HG03571 (cell line): Measurements from ENCODE around the gene VKORC1.

ENCODE experiments used
- ATAC-seq: cut with Tn5 transposase; IDR thresholded peaks from one replicate; pipeline ENCODE4 v1.9.1; 2021; ENCODE audit not compliant: unreplicated experiment

VKORC1 gene

DNA sequence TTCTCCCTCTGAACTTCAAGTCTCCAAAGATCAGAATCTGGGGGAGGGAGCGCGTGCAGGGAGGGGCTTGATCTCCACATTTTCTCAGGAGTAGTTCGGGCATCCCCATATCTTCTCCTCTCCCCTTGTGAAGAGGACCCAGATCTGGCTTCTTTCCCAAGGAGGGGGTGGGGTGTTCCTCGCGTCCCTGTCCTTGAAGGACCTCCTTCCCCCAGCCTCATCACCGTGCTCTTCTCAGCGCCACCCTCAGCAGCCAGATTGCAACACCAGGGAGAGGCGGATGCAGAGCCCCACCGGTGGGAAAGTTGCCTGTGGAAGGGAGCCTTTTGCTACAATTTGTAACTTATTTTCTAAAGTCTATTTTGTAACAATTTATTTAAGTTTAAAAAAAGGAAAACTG is 11.5 kb downstream of the VKORC1 start:
- no peak for ATAC-seq

GRCh38 chr16:31082368-31083045 is 12.1 kb downstream of the VKORC1 start:
- ATAC-seq, result no peak

- no peak for ATAC-seq
Measured at GRCh38 chr16:31081428-31082351, 12.9 kb downstream of the VKORC1 start.

DNA sequence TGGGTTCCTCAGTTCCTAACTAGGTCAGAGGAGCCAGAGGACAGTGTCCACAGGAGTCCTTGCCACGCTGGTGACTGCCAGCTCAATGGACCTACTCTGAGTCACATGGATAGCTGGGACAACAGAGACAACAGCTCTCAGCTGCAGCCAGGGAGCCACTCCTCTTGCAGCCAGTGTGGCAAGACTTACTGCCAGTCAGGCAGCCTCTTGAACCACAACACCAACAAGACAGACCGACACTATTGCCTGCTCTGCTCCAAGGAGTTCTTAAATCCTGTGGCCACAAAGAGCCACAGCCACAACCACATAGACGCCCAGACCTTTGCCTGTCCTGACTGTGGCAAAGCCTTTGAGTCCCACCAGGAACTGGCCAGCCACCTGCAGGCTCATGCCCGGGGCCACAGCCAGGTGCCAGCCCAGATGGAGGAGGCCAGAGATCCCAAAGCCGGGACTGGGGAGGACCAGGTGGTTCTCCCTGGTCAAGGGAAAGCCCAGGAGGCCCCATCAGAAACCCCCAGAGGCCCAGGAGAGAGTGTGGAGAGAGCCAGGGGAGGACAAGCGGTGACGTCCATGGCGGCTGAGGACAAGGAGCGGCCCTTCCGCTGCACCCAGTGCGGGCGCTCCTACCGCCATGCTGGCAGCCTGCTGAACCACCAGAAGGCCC is 13.7 kb downstream of the VKORC1 start:
- ATAC-seq, result no peak

- no peak for ATAC-seq
Measured at GRCh38 chr16:31080035-31080629, 14.5 kb downstream of the VKORC1 start.

DNA sequence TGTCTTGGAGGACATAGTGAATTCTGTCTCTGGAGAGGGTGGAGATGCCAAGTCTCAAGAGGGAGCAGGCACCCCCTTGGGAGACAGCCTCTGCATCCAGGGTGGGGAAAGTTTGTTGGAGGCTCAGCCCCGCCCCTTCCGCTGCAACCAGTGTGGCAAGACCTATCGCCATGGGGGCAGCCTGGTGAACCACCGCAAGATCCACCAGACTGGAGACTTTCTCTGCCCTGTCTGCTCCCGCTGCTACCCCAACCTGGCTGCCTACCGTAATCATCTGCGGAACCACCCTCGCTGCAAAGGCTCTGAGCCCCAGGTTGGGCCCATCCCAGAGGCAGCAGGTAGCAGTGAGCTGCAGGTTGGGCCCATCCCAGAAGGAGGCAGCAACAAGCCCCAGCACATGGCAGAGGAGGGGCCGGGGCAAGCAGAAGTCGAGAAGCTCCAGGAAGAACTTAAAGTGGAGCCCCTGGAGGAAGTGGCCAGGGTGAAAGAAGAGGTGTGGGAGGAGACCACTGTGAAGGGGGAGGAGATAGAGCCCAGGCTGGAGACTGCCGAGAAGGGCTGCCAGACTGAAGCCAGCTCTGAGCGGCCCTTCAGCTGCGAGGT is 15.2 kb downstream of the VKORC1 start:
- no peak for ATAC-seq

DNA sequence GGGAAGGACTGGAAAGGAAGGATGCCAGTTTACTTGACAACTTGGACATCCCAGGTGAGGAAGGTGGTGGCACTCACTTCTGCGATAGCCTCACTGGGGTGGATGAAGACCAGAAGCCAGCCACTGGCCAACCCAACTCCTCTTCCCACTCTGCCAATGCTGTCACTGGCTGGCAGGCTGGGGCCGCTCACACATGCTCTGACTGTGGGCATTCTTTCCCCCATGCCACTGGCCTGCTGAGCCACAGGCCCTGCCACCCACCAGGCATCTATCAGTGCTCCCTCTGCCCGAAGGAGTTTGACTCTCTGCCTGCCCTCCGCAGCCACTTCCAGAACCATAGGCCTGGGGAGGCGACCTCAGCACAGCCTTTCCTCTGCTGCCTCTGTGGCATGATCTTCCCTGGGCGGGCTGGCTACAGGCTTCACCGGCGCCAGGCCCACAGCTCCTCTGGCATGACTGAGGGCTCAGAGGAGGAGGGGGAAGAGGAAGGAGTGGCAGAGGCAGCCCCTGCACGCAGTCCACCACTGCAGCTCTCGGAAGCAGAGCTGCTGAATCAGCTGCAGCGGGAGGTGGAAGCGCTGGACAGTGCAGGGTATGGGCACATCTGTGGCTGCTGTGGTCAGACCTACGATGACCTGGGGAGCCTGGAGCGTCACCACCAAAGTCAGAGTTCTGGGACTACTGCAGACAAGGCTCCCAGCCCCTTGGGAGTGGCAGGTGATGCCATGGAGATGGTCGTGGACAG is 15.8 kb downstream of the VKORC1 start:
- no peak for ATAC-seq

DNA sequence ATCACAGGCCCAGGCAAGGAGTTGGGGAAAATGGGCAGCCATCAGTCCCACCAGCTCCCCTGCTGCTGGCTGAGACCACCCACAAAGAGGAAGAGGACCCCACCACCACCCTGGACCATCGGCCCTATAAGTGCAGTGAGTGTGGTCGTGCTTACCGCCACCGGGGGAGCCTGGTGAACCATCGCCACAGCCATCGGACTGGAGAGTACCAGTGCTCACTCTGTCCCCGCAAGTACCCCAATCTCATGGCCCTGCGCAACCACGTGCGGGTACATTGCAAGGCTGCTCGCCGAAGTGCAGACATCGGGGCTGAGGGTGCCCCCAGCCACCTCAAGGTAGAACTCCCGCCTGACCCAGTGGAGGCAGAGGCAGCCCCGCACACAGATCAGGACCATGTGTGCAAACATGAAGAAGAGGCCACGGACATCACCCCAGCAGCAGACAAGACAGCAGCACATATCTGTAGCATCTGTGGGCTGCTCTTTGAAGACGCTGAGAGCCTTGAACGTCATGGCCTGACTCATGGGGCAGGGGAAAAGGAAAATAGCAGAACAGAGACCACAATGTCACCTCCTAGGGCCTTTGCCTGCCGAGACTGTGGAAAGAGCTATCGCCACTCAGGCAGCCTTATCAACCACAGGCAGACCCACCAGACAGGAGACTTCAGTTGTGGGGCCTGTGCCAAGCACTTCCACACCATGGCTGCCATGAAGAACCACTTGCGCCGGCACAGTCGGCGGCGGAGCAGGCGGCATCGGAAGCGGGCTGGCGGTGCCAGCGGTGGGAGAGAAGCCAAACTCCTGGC is 16.8 kb downstream of the VKORC1 start:
- ATAC-seq, result no peak

DNA sequence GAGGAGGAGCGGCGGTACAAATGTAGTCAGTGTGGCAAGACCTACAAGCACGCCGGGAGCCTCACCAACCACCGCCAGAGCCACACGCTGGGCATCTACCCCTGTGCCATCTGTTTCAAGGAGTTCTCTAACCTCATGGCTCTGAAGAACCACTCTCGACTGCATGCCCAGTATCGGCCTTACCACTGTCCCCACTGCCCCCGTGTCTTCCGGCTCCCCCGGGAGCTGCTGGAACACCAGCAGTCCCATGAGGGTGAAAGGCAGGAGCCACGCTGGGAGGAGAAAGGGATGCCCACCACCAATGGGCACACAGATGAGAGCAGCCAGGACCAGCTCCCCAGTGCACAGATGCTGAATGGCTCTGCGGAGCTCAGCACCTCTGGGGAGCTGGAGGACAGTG is 17.6 kb downstream of the VKORC1 start:
- no peak for ATAC-seq

DNA sequence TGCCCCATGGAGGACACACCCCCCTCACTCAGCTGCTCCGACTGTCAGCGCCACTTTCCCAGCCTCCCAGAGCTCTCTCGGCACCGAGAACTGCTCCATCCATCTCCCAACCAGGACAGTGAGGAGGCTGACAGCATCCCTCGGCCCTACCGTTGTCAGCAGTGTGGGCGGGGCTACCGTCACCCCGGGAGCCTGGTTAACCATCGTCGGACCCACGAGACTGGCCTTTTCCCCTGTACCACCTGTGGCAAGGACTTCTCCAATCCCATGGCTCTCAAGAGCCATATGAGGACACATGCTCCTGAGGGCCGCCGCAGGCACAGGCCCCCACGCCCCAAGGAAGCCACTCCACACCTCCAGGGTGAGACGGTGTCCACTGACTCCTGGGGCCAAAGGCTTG is 18.3 kb downstream of the VKORC1 start:
- ATAC-seq, result no peak

GRCh38 chr16:31074814-31075183 is 19.8 kb downstream of the VKORC1 start:
- no peak for ATAC-seq

- peak; percentile 63 for ATAC-seq
Measured at GRCh38 chr16:31073970-31074813, 20.4 kb downstream of the VKORC1 start, which contains the start of the genes ZNF646 and ZNF668. ZNF646 (plus strand) TSS chr16:31074422; CDS start chr16:31076325, 1,903 bp downstream. ZNF668 (minus strand) TSS chr16:31074240; CDS start chr16:31064459, 9,781 bp downstream.

DNA sequence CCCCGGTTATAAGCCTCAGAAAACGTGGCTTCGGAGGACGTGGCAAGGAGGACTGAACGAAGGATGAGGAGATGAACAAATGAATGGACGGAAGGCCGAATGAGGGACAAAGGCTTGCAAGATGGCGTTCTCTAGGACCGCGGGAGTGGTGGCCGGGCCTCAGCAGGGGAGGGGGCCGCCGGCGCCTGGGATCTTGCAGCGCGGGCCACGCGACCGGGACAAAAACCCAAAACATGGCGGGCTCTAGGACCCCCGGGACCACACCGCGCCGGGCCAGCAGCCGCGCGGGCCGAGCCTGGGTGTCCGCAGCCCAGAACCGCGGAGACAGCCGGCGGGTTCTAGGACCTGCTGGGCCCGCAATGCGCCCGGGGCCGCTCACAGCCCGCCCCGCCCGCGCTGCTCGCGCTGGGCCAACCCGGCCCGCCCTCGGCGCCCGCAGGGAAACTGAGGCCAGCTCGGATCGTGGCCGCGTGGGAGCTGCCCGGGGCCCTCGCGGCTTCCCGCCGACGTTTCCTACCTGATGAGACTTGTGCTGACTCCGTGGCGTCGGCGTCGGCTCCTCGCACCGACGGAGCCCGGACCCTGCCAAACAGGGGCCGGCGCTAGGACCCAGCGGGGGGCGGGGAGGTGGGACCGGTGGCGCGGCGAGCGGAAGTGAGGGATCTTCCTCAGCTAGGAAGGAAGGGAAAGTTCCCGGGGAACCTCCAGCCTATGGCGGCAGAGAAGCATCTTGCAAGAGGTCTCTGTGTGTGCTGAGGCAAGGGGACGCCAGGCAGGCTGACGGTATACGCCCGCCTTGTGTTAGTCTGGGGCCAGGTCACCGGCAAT is 21.2 kb downstream of the VKORC1 start:
- ATAC-seq, result peak; percentile 47

- ATAC-seq, result no peak
Measured at GRCh38 chr16:31072540-31073141, 22.0 kb downstream of the VKORC1 start.

DNA sequence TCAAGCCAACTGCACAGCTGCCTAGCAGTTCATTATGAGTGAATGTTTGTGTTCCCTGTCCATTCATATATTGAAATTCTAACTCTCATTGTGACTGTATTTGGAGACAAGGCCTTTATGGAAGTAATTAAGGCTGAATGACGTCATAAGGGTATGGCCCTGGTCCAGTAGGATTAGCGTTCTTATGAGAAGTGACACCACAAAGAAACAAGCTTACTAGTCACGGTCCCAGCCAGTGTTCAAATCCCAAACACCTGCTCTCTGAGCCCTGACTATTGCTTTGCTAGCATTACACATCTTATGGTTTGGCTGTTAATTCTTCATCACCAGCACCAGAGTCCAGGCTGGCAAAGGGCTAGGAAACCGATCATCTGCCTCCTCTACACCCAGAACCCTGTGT is 22.7 kb downstream of the VKORC1 start:
- ATAC-seq, result no peak

DNA sequence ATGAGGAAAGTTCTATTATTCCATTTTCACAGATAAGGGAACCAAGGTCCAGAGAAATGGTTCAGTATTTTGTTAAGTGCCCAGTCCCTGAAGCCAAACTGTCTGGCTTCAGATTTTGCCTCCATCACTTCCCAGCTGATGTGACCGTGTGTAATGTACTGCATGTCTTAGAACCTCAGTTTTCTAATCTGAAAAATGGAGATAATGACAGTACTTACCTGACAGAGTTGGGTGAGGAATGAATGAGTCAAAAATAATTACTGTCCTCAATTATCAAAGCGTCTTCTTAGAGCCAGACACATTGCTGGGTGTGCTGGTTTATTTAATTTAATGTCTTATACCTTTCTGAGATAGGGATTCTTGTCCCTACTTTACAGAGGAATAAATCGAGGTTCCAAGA is 27.3 kb downstream of the VKORC1 start:
- ATAC-seq, result no peak

- ATAC-seq, result no peak
Measured at GRCh38 chr16:31064882-31065461, 29.6 kb downstream of the VKORC1 start.
